HTR-8/SVneo (cell line): ENCODE measurements around the gene LARP4B.
"Not testable (repeated sequence)": the region's sequence is repeated elsewhere in the genome, so short reads cannot be mapped to it uniquely, and the experiment has no call there.

Source experiments
- DNase-seq: peaks from one replicate; pipeline ENCODE4 v3.0.0; 2011; ENCODE audit warnings: low spot score, mixed read lengths; ENCODE audit not compliant: insufficient read length
- FAIRE-seq: peaks from 2 replicates; lab custom pipeline; 2011; peaks lifted over from hg19 to GRCh38; lab: Jason Lieb, UNC

The LARP4B gene

DNA sequence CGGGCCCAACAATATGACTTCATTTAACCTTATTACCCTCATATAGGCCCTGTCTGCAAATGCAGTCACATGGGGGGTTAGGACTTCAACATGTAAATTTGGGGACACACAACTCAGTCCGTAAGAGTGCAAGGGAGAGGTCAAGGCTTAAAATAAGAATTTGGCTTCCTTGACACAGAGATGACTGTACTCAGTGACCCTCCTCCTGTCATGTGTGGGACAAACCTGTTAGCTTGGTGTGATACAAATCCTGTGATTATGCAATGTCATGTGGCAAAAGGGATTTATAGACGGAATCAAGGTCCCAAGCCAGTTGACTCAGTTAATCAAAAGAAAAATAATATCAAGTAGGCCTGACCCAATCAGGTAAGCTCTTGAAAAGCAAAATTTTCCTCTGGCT is 30.8 kb upstream of the LARP4B start:
- DNase-seq, result no peak
- no peak for FAIRE-seq

DNA sequence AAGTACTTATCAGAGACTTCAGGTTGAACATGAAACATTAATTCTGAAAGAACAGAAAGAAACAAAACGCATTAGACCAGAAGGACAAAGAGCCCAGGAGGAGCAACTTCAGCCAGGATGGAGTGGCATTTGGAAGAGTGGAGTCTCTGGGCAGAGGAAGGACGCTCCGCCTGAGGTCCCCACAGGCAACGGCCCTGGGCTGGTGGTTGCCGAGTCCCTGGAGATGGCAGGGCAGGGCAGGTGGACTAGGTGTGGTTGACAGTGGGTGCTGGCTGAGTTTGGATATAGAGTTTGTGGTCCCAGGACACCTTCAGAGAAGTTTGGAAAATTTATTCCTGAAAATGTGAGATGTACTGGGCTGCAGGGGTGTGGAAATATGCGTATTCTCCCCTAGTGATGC is 27.4 kb upstream of the LARP4B start:
- no peak for FAIRE-seq

DNA sequence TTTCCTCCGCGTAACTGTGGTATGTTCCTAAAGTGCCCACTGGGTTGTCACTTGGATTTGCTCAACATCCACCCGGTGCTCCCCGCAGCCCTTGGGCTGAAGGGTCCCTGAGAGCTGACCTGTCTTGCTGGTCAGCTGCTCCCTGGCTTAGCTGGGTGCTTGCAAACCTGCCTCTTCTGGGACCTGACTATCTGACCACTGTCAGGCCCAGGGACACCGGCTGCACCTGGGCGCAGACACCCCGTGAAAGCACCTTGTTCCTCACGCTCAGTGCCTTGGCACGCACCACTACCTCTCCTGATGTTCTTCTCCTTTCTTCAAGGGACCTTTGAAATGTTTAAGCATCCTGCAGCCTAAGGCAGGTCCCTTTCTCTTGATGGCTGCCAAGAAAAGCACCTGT is 26.6 kb upstream of the LARP4B start:
- FAIRE-seq, result no peak
- no peak for DNase-seq

More for the DNA sequence above, 27.4 kb upstream of the LARP4B start:
- DNase-seq, result no peak

DNA sequence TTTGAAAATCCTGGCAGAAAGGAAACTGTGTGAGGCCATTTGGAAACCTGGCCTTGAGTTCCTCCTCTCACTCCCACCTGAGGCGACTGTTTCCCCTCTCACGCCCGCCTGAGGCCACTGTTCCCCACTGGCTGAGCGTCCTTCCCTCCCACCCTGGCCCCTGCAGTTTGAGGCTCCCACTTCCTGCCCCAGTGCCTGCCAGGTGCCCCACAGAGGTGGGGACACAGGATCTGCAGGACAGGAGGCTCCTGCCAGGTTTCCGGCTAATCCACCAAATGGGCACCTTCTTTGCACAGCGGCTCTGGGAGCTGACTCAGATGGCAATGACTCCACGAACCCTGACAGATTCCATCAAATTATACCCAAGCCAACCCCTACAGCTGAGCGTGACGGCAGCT is 24.3 kb upstream of the LARP4B start:
- FAIRE-seq (no peak), DNase-seq (no peak)

DNA sequence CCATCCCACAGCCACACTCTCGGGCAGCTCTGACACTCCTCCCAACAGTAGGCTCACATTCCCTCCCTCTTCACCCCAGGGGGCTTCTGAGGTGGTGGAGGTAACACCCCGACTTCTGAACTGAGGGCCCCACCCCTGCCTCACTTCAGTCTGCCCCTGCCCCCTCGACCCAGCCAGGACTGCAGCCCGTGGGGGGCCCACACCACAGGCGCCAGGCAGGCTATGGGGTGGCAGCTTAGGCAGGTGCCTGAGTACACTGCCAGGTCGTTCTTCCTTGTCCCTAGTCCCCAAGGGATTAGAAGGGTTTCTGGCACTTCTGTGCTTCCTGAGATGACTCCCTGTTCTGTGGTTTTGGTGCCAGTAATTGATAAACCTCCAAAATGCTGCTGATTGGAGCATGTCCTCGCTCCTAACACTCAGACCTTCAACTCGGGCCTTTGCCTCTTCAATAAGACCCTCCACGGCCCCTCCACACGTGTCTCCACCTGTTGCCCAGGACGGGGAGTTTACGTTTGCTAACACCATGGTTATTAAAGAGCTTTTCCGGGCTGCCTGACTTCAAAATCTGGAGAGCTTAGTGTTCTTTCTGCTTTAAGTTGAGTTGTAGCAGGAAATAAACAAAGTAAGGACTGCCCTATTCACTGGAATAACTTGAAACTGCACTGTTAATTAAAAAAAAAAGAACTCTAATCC is 23.8 kb upstream of the LARP4B start:
- no peak for FAIRE-seq
- no peak for DNase-seq

DNA sequence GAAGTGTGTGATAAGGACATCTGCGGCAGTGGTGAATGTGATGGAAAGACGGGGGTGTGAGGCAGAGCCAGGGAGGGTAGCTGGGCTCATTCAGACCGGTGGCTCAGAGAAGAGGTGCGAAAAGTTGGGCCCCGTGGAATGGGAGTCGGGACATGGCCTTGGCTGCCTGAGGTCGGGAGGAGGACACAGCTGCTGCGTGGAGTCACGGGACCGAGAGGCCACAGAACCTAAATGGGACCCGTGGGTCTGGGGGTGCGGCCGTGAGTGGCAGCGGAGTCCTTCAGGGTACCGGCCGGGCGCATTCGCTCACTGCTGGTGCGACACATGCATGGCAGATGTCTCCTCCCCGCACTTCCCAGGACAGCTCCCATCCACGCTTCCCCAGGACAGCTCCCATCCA is 22.9 kb upstream of the LARP4B start:
- no peak for DNase-seq
- FAIRE-seq, result no peak

GRCh38 chr10:953836-954235 is 22.3 kb upstream of the LARP4B start:
- DNase-seq, result no peak
- no peak for FAIRE-seq

DNA sequence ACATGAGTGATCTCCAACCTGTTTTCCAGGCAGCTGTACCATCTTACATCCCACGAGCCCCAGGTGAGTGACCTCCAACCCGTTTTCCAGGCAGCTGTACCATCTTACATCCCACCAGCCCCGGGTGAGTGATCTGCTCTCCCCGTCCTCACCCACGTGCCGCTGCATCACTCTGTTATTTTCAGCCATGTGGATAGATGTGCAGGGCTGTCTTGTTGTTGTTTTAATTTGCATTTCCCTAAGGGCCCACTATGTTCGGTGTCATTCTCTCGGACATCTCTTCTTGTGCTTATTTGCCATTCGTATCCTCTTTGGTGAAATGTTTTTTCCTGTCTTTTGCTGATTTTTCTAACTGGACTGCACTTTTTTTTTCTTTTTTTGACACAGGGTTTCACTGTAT is 17.9 kb upstream of the LARP4B start:
- DNase-seq (no peak), FAIRE-seq (no peak)

- no peak for DNase-seq
- no peak for FAIRE-seq
Observed at GRCh38 chr10:948347-948746, 16.8 kb upstream of the LARP4B start.

DNA sequence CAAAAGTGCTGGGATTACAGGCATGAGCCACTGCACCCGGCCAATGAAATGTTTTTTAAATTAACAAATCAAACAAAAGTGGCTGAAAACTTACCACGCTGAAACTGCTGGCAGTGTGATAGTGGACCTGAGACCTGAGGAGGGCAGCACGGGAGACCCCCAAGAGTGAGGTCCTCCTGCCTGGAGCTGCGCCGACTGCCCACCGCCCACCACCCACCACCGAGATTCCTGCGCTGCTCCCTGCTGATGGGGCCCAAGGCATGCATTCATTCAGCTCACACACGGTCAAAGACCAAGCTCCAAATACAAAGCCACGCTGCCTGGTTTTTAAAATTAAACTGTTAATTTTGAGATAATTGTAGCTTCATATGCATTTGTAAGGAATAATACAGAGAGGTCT is 16.4 kb upstream of the LARP4B start:
- no peak for DNase-seq
- FAIRE-seq, result no peak

DNA sequence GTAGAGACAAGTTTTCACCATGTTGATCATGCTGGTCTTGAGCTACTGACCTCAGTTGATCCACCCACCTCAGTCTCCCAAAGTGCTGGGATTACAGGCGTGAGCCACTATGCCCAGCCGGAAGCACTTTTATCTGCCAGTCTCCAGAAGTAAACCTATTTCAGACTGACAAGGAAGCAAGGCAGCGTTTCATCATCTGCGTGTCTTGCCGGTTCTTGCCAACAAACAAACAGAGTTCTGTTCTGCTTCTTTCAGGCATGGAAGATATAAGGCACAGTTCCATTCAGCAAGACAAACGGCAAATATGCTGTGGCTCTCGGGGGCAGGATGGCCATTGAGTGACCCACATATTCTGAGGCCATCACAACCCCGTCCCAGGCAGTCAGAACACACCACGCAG is 15.5 kb upstream of the LARP4B start:
- DNase-seq, result no peak
- no peak for FAIRE-seq

GRCh38 chr10:945778-946177 is 14.3 kb upstream of the LARP4B start:
- FAIRE-seq, result no peak
- DNase-seq, result no peak

DNA sequence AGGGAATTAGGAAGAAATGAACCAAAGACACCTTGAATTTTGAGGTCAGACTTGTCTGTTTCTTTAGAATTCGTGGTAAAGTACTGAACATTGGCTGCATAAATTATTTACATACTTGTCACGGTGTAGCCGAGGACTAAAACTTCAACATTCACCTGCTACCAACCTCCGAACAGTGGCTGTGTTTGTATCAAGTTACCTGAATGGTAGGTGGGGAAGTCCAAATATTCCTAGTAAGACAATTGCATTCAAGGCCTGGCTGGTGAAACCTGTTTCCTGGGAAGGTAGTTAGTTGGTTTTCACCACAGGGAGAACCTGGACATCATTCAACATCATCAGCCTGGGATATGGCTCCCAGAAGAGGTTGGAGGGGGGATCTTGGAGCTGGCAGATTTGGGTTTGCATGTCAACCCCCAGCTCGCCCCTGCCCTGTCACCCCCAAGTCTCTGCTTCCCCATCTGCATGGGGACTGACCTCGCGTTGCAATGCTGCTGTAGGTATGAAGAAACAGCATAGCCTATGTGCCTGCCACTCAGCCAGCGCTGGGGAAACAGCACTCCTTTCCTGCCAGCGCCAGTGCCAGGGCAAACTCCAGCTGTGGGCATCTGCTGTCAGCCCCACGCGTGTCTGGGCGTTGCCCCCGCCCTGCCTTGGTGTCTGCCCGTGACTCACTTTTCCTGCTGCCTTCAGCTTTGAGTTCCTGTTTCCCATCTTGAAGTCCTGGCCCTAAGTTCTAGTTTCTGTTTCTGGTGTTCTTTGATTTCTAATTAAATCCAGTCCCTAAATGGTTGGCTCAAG is 12.7 kb upstream of the LARP4B start:
- no peak for FAIRE-seq
- DNase-seq, result no peak

GRCh38 chr10:943334-944033 is 12.0 kb upstream of the LARP4B start:
- DNase-seq, result no peak
- no peak for FAIRE-seq

DNA sequence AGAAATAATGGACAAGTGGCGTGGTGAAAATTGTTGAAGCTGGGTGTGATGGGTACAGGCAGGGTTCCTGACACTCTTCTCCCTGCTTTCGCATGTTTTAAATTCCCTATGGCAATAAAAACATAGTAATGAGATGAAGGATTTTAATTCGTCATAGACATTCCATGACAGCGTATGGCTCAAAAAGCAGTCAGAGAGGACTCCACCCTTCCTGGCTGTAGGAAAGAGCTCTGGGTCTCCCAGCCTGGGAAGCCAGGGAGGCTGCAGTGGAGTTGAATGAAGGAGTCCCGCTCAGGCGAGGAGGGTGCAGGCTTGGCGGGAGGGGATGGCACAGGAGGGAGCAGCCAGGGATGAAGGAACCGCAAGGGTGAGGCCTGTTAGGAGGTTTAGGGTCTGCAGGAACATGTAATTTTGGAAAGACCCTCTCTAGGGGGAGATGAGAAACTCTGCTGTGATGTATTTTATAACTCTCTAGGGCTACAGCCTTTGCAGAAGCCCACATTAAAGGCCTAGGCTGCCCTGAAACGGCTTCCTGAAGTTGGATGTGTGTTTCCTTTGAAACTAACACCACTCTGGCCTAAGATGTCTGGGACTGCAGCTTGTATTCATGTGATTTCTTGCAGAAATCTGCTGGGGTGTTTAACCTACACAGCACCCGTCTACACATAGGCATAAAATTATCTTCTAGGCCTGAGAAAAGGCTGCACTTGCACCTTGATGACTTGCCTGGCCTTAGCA is 7.6 kb upstream of the LARP4B start:
- FAIRE-seq (no peak), DNase-seq (no peak)

- FAIRE-seq (no peak), DNase-seq (no peak)
Observed at GRCh38 chr10:934746-935406, 3.4 kb upstream of the LARP4B start.

DNA sequence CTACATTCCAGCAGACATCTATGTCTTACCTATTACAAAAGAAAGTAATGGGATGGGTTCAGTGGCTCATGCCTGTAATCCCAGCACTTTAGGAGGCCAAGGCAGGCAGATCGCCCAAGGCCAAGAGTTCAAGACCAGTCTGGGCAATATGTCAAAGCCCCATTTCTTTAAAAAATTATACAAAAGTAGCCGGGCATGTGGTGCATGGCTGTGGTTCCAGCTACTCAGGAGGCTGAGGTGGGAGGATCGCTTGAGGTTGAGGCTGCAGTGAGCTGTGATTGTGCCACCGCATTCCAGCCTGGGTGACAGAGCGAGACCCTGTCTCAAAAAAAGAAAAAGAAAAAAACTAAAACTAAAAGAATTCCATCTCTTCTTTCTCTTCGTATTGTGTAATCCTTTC is 2.7 kb upstream of the LARP4B start:
- not testable (repeated sequence) for DNase-seq, FAIRE-seq

DNA sequence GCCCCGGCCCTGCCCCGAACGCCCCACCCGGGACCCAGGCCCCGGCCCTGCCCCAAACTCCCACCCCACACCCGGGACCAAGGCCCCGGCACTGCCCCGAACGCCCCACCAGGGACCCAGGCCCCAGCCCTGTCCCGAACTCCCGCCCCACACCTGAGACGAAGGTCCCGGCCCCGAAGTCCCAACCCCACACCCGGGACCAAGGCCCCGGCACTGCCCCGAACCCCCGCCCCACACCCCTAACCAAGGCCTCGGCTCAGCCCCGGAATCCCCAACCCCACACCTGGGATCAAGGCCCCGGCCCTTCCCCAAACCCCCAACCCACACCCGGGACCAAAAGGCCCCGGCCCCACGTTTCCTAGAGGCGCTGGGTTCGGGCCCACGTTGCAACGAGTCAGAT is 1.1 kb upstream of the LARP4B start:
- FAIRE-seq (no peak), DNase-seq (no peak)

DNA sequence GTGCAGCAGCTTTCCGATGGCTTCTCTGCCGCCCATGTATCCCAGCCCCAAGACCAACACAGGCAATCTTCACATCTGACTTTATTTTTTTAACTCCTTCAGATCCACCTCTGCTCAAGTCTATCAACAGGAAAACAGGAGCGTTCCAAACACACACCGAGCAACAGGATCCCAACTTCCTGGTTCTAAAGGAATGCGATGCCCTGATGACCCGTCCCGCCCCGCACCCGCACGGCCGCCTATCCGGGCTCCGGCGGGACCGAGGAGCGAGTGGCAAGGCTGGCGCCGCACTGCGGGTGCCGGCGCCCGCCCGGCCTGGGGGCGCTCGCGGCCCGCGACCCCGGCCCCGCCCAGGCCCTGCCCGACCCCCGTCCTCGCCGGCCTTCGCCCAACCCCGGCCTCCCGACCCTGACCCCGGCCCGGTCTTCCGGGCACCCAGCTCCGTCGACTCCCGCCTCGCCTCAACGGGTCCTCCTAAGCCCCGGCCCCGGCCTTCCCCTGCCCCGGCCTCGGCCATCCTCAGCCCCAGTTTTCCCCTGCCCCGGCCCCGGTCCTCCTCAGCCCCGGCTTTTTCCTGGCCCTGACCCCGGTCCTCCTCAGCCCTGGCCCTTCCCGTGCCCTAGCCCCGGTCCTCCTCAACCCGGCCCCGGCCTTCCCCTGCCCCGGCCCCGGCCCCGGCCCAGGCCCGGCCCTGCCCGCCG is 730 bp downstream of the LARP4B start:
- DNase-seq, result no peak

More for the DNA sequence above, 730 bp downstream of the LARP4B start:
- FAIRE-seq, result no peak
